Measurements from ENCODE around the gene C19orf25.
"Not testable (repeated sequence)": the region's sequence is repeated elsewhere in the genome, so short reads cannot be mapped to it uniquely, and the experiment has no call there.

Gene C19orf25

DNA sequence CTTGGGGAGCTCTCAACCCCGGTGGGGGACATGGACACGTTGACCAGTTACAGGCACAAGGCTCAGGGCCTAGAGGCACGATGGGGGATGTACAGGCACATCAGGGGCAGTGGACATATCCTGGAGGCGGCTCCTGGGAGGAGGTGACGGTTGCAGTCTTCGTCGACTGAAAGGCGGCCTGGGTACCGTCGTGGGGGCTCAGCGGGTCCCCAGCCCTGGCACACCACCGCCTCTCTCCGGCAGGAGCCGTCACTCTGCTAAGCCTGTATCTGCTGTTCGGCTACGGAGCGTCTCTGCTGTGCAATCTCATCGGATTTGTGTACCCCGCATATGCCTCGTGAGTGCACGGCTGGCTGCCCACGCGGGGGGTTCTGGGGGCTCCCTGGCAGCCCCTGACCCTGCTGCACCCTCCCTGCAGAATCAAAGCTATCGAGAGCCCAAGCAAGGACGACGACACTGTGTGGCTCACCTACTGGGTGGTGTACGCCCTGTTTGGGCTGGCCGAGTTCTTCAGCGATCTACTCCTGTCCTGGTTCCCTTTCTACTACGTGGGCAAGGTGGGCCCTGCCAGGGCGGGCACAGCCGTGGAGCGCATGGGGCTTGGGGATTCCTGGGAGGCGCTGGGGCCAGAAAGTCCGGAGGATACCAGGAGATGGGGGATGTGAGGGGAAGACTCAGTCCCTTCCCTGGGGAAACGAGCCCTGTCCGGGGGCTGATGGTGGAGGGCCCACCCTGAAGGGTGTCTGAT, 16.2 kb upstream of the C19orf25 start:
- DNase-seq, result no peak

DNA sequence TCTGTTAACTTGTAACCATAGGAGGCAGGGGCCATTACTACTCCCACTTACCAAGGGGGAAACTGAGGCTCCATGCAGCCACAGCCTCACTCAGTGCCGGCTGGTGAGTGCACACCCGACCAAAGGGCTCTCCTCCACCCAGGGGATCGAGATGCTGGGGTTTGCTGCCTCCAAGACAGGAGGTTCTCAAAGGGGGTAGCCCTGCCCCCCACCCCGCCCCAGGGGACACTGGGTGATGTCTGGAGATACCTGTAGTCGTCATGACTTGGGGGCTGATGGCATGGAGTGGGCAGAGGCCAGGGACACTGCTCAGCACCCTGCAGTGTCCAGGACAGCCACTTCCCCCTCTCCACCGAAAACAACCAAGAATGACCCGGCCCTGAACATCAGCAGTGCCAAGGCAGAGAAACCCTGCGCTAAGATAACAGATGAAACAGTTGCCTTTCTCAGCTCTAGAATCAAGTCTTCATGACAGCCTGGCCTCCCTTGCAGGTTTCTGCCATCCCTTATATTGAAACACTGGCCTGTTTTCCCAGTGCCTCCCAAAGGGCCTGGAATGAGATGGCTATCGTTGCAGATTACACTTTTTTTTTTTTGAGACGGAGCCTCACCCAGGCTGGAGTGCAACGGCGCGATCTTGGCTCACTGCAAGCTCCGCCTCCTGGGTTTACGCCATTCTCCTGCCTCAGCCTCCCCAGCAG, 15.2 kb upstream of the C19orf25 start:
- no peak for DNase-seq

DNA sequence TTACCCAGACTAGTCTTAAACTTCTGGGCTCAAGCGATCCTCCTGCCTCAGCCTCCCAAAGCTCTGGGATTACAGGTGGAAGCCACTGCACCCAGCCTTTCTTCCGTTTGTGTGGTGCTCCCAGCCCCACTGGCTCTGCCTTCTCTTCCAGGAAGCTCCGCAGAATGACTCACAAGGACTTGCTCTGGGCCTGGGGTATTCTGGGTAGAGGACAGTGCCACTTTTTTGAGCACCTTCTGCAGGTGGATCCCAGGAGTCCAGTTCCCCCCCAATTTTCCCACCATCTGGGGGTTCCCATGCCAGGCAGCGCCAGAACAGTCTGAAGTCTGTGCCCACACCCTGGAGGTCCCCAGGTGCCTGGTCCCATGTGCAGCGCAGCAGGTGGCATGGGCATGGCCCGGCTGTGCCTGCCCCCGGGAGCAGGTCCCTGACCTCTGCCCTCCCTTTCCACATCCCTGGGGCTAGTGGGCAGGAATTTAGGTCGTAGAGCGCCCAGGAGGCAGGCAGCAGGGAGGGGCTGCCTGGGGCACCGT, 13.5 kb upstream of the C19orf25 start:
- DNase-seq, result no peak

DNA sequence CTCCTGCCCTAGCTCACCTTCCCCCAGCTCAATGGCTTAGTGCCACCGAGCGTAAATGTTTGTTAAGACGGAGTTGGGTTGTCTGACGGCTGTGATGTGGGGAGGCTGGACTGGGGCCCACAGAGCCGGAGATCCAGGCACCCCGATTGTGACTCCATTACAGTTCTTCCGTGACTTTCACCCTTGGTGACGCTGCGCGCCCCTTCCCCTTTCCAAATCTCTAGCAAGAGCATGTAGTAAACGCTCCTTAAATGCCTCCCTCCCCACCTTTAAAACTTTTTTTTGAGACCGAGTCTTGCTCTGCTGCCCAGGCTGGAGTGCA, 12.8 kb upstream of the C19orf25 start:
- DNase-seq, result no peak

DNA sequence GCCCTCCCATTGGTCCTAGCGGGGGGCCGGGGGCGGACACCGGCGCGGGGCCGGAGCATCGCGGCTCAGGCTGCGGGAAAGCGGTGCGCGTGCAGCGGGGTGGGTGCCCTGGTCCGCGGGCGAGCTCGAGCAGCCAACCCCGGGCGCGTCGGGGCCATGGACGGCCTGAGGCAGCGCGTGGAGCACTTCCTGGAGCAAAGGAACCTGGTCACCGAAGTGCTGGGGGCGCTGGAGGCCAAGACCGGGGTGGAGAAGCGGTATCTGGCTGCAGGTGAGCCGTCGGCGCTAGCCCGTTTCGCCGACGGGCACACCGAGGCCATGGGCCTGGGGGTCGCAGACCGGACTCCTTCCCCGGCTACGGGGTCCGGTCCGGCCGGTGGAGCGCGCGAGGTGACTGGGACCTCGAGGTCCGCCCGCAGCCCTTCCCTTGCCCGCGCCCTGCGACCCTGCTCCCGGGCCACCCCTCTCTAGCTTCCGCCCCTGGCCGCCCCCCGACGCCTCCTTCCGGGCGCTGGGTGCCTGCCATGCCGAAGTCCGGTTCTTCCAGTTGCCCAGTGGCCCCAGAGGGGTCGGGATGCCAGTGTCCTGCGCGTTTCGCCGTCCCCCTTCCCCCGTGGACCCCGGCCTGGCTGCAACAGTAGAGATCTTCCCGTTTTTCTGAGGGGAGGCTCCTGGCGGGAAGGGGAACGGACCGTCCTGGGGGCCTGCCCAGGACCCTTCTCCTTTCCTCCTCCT, 12.3 kb upstream of the C19orf25 start, which contains the start of gene REEP6:
TSS of gene REEP6 (plus strand) at position 68 of the 735 bp plus-strand sequence. CDS start at position 157, 89 bp downstream.
- DNase-seq, result no peak

DNA sequence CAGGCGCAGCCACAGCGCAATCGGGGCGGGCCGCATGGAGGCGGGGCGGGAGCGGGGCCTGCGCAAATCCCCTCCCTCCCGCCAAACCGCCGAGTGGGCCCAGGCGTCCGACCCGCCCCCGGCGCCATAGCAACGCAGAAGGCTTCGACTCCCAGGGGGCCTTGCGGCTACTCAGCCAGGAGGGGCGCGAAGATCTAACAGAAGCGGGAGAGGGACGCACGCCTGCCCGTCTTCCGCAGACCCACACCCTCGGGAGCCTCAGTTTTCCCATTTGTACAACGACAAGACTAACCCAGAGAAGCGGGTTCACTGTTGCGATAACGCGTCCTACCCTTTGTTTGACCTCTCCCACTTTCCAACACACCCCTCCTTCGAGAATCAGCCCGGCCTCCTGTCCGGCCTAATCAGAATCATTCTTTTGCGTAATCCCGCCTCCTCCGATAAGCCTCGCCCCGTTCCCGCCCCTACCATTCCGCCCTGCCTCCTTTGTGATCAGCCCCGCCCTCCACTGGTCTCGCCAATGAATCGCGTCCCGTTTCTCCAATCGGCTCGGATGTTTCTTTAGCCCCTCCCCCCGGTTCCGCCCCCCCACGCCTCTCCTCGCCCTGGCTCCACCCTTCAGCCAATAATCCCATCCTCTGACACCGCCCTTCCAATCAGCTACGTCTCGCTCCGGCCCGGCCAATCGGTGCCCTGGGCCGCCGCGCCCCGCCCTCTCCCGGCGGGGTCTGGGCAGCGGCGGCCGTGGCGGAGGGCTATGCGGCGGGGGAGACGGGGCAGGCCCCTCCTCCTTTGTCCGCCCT, 11.5 kb upstream of the C19orf25 start, which contains the start of gene PCSK4:
TSS of gene PCSK4 (minus strand) at position 40 of the 803 bp plus-strand sequence. CDS start at position 36, 4 bp downstream.
- DNase-seq, result peak; percentile 99

DNA sequence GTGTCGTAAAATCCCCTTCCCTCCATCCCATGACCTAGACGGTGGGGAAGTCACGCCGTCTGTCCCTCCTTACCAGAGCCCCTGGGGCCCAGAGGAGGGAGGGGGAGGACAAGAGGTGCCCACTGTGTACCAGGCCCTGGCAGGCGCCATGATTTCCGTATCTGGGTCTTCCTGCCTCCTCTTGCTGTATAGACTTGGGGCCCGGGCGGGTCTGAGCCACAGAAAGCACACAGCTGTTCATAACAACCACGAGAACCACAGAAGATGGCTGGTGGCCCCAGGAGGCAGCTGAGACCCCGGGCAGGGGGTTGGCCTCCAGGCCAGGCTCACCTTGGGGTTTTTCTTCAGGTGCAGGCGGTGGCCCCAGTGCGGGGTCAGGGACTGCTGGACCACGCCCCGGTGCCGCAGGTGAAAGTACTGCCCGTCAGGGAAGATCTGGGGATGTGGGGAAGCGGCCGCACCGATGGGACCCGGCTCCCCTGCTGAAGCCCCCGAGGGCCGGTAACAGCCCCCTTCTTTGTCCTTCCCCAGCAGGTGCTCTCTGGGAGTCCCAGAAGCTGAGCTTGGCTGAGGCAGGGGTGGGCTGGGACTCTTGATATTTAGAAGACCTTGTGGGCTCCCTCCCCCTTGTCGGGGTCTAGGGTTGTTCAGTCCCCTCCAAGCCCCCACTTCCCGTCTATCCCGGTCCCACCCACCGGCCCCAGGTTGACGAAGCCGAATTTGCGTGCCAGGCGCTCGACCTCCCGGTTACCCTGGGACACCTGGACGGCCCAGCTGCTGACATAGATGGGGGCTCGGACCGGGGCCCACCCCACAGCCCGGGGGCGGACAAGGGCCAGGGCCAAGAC, 10.7 kb upstream of the C19orf25 start:
- no peak for DNase-seq

DNA sequence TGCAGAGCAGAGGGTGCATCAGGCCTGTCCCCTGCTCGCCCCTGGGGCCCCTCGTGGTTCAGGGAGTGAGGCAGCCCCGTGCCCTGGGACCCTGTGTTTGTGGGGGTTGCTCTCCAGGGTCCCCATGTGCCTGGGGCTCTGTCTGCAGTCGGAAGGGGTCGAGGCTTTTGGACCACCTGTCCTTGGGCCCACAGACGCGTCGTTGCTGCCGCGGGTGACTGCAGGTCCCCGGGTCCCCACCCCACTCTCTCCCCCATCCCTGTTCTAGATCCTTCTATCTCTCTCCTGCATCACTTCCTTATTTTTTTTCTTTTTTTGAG, 9.2 kb upstream of the C19orf25 start:
- DNase-seq, result no peak

DNA sequence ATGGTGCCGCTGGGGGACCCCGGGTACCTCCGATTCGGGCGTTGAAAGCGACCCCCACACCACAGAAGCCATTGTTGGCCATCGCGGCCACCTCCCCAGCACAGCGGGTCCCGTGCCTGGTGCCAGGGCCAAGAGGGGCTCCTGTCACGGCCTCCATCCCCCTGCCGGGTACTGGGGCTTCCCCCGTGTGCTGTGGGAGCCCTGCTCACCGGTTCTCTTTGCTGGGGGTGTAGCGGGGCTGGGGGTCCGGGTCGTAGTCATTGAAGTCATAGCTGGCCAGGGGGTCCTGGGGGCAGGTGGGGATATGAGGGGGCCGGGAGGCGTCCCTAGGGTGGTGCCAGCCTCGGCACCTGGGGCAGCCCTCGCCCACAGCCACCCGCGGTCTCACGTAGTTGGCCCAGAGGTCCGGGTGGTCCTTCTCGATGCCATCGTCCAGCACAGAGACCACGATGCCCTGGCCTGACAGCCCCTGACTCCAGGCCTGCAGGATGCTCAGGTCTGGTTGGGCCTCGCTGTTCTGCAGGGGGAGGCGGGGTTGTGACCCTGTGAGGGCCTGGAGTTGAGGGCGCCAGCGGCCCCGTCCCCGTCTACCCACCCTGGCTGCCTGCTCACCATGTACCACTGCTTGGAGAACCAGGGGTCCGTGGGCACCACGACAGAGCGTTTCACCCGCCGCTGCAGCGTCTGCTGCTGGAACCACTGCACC, 8.7 kb upstream of the C19orf25 start:
- DNase-seq, result no peak

DNA sequence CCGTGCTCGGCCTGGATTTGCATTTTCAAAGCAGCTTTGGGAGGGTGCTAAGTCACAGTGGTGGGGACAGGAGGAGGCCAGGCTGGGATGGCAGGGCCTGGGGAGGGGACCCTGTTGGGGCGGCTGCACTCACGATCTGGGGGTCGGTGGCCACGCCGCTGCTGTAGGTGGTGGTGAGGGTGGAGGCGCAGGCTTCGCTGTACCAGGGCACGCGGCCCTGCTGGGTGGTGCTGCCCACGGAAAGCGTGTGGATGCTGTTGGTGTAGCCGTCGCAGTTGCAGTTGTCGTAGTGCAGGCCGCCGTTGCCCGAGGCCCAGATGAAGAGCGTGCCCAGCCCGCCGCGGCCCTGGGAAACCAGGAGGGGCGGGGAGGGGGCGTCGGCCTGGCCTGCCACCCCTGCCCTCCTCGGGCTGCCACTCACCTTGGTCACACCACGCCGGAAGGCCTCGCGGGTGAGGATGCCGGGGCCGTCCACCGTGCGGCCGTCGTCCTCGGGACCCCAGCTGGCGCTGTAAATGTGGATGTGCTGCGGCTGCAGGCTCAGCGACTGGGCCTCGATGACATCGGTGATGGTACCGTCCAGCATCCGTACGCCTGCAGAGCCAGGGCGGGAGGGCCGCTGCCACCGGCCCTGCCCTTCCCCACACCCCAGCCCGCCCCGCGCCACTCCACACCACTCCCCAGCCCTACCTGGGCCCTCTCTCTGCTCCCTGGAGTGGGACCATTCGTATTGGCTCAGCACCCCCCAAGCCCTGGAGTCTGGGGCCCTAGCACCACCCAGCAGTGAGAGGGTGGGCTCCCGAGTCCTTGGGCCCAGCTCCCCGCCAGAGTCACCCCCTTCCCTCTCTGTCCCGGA, 7.9 kb upstream of the C19orf25 start:
- no peak for DNase-seq

DNA sequence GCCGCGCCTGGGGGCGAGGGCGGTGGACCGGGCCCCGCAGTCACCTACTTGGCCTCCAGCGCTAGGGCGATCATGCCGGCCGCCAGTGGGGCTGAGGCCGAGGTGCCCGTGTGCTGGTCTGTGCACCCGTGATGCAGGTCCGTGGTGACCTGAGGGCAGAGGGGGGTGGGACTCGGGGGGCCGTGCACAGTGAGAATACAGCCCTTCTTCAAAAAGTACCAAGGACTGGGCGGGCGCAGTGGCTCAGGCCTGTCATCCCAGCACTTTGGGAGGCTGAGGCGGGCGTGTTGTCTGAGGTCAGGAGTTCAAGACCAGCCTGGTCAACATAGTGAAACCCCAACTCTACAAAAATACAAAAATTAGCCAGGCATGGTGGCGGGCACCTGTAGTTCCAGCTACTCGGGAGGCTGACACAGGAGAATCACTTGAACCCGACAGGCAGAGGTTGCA, 5.0 kb upstream of the C19orf25 start:
- no peak for DNase-seq

DNA sequence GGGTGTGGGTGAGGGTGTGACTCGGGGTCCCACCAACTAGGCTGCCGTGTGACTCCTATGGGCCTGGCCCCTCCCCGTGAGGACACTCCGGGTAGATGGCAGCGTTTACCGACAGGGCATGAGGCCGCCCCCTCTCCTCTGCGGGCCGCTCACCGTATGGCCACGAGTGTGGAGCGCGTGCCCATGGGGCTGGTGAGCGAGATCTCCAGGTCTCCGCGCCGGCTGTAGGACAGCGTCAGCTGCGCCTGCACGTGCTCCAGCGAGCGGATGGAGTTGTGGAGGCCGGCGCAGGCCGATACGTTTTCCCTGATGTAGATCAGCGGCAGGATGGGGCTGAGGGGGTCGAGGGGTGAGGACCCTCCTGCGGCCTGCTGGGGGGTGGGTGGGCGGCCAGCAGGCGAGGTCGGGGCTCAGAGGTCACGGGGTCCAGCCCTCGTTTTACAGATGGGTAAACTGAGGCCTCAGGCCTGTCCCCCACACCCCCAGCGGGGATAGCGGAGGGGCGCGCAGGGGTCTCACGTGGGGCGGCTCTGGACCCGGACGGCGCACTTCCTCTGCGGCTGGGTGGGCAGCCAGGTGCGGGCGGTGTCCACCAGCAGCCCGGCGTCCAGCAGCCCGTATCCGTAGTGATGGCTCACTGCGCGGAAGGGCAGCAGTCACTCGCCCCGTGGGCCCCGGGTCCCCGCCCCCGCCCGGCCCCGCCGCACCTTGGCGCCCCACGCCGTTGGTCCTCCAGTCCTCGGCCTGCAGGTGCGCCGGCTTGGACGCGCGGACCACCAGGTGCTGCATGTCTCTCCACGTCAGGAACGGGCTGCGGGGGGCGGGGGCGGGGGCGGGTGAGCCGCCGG, 4.3 kb upstream of the C19orf25 start:
- no peak for DNase-seq

DNA sequence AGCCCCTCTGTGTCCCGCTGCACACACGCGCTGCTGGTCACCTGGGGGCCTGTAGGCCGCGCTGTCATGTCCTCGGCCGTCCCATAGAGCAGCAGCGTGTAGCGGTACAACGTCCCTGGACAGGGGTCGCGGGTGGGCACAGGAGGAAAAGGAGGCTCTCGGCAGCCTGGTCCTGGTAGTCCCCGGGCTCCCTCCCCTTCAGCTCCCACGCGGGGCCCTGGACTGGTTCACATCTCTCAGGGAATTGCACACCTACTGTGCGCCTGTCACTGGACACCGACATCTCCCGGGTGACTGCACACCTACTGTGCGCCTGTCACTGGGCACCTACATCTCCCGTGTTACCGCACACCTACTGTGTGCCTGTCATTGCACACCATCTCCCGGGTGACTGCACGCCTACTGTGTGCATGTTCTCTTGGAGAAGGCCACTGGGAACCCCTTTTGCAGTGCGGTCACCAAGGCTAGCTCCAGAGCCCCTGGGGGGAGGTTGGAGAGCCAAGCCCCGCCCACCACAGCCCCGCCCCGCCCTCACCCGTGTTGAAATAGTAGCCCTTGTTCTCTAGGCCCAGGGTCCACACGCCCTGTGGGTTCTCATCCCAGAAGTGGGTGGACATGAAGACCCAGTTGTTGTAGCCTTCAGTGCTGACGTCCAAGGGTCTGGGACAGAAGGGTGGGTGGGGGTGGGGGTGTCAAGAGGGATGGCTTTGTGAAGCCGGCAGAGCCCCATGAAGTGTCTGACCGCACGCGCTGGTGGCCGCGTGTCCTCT, 3.5 kb upstream of the C19orf25 start:
- no peak for DNase-seq

DNA sequence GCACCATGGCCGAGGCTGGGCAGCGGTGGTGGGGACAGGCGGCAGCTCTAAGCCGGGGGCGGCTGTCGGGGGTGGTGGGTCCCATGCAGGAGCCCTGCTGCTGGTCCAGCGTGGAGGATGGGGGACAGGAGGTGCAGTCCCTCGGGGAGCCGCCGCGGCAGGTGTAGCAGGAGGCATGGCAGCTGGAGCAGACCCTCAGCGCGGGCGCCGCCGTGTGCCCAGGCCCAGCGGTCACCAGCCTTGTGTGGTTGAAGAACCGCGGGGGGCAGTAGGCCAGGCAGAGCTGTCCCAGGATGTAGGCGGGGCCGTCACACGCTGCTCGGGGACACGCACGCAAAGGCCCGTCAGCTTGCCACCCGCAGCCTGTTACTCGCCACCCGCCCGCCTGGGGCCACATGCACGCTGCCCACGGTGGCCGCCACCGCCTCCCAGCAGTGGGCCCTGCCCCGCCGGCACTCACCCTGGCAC, 2.9 kb upstream of the C19orf25 start:
- DNase-seq, result no peak

DNA sequence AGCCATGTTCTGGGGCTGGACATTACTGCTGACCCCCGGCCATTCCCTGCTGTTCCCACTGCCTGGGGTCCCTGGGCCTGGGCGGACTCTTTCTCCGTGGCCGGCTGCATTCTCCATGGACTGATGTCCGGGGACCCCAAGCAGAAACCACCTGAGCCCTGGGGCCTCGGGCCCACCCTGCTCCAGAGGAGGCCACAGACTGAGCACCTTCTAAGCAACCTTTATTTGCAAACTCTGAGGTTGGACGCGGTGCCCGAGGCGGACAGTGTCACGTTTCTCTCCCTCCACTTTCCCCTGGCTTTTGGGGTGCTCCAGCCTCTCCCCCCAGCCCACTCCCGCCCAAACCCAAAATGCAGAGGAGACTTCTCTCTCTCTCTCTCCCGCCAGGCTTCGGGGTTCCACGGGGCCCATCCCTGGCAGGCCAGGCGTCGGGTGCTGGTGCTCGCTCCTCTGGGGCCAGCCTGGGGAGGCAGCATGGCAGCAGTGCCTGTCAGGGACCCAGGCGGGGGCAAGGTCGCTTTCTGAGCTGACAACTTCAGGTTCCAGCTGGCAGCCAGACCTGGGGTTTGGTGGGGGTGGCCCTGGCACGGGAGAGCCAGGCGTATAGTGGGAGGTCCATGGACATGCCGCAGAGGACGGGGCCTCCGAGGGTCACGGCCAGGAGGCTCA, 2.3 kb upstream of the C19orf25 start:
- DNase-seq, result no peak

DNA sequence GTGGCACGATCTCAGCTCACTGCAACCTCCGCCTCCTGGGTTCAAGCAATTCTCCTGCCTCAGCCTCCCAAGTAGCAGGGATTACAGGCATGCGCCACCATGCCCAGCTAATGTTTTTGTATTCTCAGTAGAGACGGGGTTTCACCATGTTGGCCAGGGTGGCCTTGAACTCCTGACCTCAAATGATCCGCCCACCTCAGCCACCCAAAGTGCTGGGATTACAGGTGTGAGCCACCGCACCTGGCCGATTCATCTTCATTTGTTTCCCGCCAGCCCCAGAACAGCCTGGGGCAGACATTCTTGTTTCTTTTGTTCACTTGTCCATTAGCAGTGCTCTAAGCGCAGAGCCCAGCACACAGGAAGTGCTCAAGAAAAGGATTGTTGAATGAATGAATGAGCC, 2.0 kb downstream of the C19orf25 start:
- not testable (repeated sequence) for DNase-seq

DNA sequence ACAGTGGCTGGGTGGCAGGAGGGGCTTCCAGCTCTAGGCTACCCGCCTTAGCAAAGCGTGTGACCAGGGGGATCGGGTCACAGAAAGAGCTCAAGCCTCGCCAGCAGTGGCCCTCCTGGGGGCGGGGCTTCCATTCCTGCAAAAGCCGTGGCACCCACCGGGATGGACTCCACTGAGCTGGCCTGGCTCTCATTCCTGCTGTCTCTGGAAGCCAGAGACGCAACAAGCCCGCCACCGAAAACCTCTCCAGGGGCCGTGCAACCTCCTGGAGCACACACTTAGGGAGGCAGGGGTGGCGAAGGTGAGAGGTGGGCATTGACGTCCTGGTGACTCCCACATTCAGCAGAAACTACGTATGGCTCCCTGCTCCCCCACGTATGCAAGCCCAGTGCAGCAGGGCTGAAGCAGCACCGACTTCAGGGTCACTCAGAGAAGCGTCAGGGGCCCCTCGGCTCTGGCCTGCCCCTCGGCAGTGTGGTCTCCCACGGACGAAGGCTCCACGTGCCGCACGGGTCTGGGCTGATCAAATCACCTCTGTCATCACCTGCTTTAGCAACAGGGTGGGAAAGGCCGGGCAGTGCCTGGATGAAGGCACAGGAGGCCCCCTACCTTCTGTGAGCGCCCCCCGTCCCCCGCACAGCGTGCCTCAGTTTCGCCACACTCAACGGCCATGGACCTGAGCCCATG, 3.1 kb downstream of the C19orf25 start:
- DNase-seq, result no peak

Measured in fibroblast of upper back skin (primary cell).